ENCODE results near the gene AGBL1.
A peak's percentile ranks its signal among the peaks of the same experiment; 100 is the strongest.
"Not testable (repeated sequence)": the region's sequence is repeated elsewhere in the genome, so short reads cannot be mapped to it uniquely, and the experiment has no call there.

Gene AGBL1

DNA sequence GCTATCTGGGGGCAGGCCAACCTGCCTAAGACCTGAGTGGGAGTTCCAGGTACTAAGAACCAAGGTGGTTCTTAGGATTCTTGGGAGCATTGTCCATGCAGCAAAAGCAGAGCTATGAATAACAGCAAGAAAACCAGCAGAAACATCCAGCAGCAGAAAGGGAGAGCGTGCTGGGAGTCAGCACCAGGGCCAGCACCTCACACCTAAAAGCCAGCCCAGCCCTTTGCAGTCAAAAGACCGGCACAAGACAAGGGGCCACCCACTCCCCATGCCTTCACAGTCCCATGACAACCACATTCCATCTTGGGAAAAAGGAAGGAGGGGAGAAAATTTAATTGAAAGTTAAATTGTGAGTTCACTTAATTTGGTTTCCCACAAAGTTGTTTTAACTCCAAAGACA lies 364.9 kb downstream of the AGBL1 start:
- Histone ChIP-seq H3K4me1 (peaks cover 0 to 14% (median 0%) of the 10 kb centered on the region in 10 experiments; a peak in 3 of 20 replicates), H3K4me3 (no peak overlapping the region), H3K9me3 (replicated peaks in 1 of 11) (no peaks in the 10 kb centered on the region), H3K36me3 (no peaks in the 10 kb centered on the region), H3K27ac (no peak overlapping the region), H4K20me1 (no peaks in the 10 kb centered on the region), H3K4me2 (no peak overlapping the region), H3K9ac (no peak overlapping the region), H3K27me3 (no peaks in the 10 kb centered on the region)
- TF ChIP-seq Cebpa-rat (IDR thresholded peaks at IDR 0.05), result no peak

DNA sequence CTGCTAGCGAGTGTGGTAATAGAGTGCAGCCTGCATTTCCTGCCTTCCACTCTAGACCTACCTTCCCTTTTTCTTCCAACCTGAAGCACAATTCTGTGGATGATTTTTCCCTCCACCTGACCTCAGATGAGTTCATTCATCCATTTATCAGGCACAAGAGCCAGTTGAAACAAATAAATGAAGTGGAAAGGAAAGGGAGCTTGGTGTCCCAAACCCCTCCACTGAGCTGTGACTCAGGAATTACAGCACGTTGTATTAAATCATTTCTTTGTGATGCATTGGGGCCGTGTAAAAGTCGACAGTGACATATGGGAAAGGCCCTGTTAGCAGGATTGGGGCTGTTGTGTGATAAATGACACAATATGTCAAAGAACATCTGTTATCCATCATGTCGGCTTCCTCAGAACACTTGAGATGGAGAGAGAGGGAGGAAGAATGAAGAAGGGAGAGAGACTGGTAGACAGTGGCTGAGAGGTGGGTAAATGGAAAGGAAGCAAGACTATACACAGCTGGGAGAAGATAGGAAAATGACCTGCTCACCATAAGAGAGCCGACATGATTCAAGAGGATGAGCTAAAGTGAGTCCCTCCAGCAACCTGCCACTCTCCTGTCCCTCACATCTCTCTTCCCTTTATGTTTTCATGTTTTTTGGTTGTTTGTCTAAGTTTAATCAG lies 366.0 kb downstream of the AGBL1 start:
- no peaks in the 10 kb centered on the region for H3K36me3 ChIP-seq
- H3K27me3 ChIP-seq, result no peaks in the 10 kb centered on the region
- H3K4me1 ChIP-seq, result peaks cover 0 to 14% (median 0%) of the 10 kb centered on the region in 10 experiments; a peak in 3 of 20 replicates
- no peak for TF ChIP-seq Cebpa-rat (IDR thresholded peaks at IDR 0.05)
- no peak overlapping the region for H3K4me3 ChIP-seq
- no peaks in the 10 kb centered on the region for H3K9me3 ChIP-seq (replicated peaks in 1 of 11)
- no peak overlapping the region for H3K27ac ChIP-seq
- H3K9ac ChIP-seq, result no peak overlapping the region
- H4K20me1 ChIP-seq, result no peaks in the 10 kb centered on the region
- H3K4me2 ChIP-seq, result peak overlapping the region in 2 of 11 experiments; percentile 15 to 59; a peak in 4 of 22 replicates

DNA sequence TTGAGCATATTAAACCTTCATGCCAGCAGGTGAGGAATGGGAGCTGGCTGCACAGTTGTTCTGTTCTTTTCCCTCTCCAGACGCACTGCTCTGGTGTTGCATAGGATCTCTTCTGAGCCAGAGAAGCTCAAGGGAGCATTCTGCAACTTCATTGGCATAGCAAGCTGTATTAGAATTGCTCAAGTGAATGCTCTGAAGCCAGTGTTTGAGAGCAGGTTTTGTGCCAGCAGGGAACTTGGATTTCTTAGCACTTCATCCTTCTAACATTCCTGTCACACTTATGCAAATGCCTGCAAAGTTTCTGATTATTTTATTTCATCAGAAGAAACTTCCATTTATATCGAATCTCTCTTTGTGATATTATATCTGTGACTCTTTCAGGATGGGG lies 366.6 kb downstream of the AGBL1 start:
- no peaks in the 10 kb centered on the region for H4K20me1 ChIP-seq

DNA sequence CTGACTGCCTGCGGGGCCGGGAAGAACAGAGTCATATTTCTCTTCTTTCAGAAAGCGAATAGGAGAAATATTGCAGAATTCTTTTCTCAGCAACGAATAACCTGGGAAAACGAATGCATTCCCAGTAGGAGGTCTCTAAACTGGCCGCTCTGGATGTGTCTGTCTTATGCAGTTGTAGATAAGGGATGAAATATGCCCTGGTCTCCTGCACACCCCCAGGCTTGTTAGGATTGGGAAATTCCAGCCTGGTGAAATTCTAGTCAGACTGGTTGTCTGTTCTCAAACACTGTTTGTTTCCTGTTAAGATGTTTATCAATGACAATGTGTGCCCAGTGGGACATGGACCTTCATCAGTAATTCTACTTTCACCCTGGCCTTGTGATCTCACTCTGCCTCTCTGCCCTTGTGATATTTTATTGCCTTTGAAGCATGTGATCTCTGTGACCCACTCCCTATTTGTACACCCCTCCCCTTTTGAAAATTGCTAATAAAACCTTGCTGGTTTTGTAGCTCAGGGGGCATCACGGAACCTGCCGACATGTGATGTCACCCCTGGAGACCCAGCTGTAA lies 385.9 kb downstream of the AGBL1 start:
- not testable (repeated sequence) for H4K20me1 ChIP-seq, H3K9ac ChIP-seq, H3K27ac ChIP-seq, H3K36me3 ChIP-seq, H3K4me2 ChIP-seq, H3K4me1 ChIP-seq, H3K4me3 ChIP-seq, H3K27me3 ChIP-seq
- H3K9me3 ChIP-seq (replicated peaks in 1 of 11), result peaks cover 23 to 38% (median 31%) of the 10 kb centered on the region in 11 experiments

More for the DNA sequence above, 366.6 kb downstream of the AGBL1 start:
- peak overlapping the region in 1 of 11 experiments; percentile 59; a peak in 1 of 22 replicates for H3K4me2 ChIP-seq
- H3K27ac ChIP-seq, result no peak overlapping the region
- H3K4me1 ChIP-seq, result peaks cover 0 to 14% (median 0%) of the 10 kb centered on the region in 10 experiments; a peak in 3 of 20 replicates
- no peaks in the 10 kb centered on the region; a peak in 1 of 22 replicates for H3K9me3 ChIP-seq (replicated peaks in 1 of 11)
- no peaks in the 10 kb centered on the region for H3K27me3 ChIP-seq
- H3K9ac ChIP-seq, result no peak overlapping the region
- TF ChIP-seq Cebpa-rat (IDR thresholded peaks at IDR 0.05), result no peak
- no peak overlapping the region for H3K4me3 ChIP-seq
- no peaks in the 10 kb centered on the region for H3K36me3 ChIP-seq

DNA sequence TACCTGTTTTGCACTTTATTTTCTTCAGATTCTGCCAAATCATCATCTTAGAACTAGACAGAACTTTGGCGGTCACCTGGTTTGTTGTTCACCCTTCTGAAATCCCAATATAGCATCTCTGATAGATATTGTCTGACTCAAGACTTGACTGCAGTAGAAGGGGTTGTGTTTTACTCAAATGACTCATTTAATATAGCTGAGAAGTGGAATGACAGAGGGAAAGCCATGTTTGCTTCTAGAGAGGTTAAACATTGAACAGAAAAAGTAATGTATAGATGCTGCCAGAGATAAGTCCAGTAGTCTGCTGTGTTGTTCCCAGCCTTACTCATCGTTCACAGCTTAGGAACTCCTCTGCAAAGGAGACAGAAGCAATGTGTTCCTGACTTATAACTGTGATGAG lies 402.0 kb downstream of the AGBL1 start:
- TF ChIP-seq Cebpa-rat (IDR thresholded peaks at IDR 0.05), result no peak
- no peaks in the 10 kb centered on the region for H3K27me3 ChIP-seq
- H3K4me1 ChIP-seq, result no peaks in the 10 kb centered on the region
- H3K9me3 ChIP-seq (replicated peaks in 1 of 11), result no peaks in the 10 kb centered on the region
- no peaks in the 10 kb centered on the region for H4K20me1 ChIP-seq
- no peaks in the 10 kb centered on the region for H3K36me3 ChIP-seq
- no peak overlapping the region for H3K4me2 ChIP-seq
- no peak overlapping the region for H3K9ac ChIP-seq
- H3K4me3 ChIP-seq, result no peak overlapping the region
- H3K27ac ChIP-seq, result no peak overlapping the region

DNA sequence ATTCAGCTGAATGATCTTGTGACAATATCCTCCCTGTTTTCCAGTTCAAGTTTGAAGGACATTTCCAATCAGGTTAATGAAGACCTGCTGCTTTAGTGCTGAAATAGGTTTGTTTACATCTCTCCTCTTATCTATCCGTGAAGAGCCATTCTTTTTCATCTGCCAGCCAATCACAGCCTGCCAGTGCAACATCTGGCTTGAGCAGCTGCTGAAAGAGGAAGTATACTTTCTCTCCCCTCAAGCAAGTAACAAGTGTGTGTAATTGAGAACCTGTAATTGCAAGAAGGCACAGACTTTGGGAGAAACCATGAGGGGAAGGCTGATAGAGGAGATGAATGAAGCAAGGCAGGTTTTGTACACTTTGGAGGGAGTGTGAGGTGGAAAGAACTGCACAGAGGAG lies 404.3 kb downstream of the AGBL1 start:
- Histone ChIP-seq H3K4me1 (no peaks in the 10 kb centered on the region), H4K20me1 (no peaks in the 10 kb centered on the region), H3K27ac (no peak overlapping the region), H3K4me2 (no peak overlapping the region), H3K9ac (no peak overlapping the region), H3K27me3 (no peaks in the 10 kb centered on the region), H3K4me3 (no peak overlapping the region), H3K36me3 (no peaks in the 10 kb centered on the region), H3K9me3 (replicated peaks in 1 of 11) (no peaks in the 10 kb centered on the region)
- TF ChIP-seq Cebpa-rat (IDR thresholded peaks at IDR 0.05), result no peak

DNA sequence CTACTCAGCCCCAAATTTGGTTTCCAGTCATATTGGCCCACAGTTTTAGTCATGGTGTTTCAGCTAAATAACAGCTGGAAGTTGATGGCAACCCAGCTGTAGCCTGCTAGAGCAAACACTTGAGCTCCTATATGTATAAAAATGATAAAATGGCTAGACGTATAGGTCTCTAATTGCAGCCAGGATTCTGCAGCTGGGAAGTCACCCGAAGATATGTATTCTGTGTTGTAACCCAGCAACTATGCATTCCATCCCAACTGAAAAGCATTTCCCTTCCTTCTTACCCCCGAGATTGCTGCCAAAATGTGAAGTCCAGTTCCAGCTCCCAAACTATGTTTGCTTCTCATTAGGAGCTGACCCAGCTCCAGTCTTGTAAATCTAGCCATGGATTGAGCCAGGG lies 408.4 kb downstream of the AGBL1 start:
- Histone ChIP-seq H3K4me3 (no peak overlapping the region), H3K27me3 (no peaks in the 10 kb centered on the region), H3K9ac (no peak overlapping the region), H3K27ac (no peak overlapping the region), H3K36me3 (no peaks in the 10 kb centered on the region), H3K4me2 (no peak overlapping the region), H4K20me1 (no peaks in the 10 kb centered on the region), H3K9me3 (replicated peaks in 1 of 11) (no peaks in the 10 kb centered on the region), H3K4me1 (no peaks in the 10 kb centered on the region)
- TF ChIP-seq Cebpa-rat (IDR thresholded peaks at IDR 0.05), result no peak

DNA sequence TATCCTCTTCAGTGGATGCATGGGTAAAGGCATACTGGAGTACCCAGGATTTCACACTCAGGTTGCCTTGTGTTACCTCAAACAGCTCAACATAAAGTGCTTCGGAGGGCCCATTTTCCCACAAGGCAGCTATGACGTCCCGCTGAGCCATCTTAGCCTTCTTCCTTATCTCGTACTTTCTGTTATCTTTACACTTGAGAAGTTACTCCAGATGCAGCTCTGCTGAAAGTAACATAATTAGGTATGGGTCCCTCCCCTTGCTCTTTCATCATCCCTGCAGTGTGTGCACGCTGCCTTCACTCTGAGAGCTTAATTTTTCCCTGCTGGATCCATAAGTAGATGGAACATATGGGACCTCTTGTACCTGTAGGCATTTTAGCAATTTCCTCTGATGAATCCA lies 410.3 kb downstream of the AGBL1 start:
- Histone ChIP-seq H3K27ac (no peak overlapping the region), H3K4me3 (no peak overlapping the region), H3K36me3 (no peaks in the 10 kb centered on the region), H3K4me2 (no peak overlapping the region), H4K20me1 (no peaks in the 10 kb centered on the region), H3K9me3 (replicated peaks in 1 of 11) (no peaks in the 10 kb centered on the region), H3K9ac (no peak overlapping the region), H3K27me3 (no peaks in the 10 kb centered on the region), H3K4me1 (no peaks in the 10 kb centered on the region)
- TF ChIP-seq Cebpa-rat (IDR thresholded peaks at IDR 0.05), result no peak

DNA sequence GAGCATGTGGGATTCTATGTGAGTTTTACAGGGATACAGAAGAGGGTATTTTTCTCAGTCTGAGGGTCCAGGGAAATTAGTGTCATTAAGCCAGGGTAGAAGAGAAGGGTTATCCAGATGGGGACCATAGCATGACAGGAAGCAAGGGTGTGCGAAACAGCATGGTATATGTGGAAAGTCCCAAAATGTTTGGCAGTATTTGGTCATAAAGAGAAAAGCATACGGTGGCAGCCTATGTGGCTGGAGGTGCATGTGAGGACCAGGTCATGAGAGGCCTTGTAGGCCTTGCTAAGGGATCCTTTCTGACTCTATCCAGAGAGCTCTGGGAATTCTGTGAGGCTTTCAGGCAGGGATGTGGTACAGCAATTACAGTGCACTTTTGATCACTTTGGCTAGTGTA lies 411.4 kb downstream of the AGBL1 start:
- Histone ChIP-seq H3K27me3 (no peaks in the 10 kb centered on the region), H3K4me1 (no peaks in the 10 kb centered on the region), H4K20me1 (no peaks in the 10 kb centered on the region), H3K9ac (no peak overlapping the region), H3K4me2 (no peak overlapping the region), H3K36me3 (no peaks in the 10 kb centered on the region), H3K9me3 (replicated peaks in 1 of 11) (no peaks in the 10 kb centered on the region), H3K27ac (no peak overlapping the region), H3K4me3 (no peak overlapping the region)
- TF ChIP-seq Cebpa-rat (IDR thresholded peaks at IDR 0.05), result no peak

DNA sequence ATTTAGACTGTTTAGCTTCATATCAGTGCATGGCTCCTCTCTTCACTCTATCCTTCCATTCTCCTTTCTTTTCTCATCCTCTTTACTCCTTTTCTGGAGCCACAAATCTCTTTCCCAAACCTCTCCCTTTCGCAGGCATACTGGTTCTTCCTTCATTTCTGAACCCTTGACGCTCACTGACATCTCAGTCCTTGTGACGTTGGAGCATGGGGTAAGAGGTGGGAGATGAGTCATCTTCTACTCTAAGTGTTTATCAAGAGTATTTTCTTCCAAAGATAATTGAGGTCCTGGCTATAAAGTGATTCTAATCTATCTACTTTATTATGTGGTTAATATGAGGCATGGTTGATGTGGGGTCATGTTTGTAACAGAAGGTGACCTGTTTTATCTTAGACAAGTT lies 414.2 kb downstream of the AGBL1 start:
- H3K36me3 ChIP-seq, result no peaks in the 10 kb centered on the region
- no peaks in the 10 kb centered on the region for H4K20me1 ChIP-seq
- no peak overlapping the region for H3K9ac ChIP-seq
- no peak for TF ChIP-seq Cebpa-rat (IDR thresholded peaks at IDR 0.05)
- H3K27me3 ChIP-seq, result no peaks in the 10 kb centered on the region
- no peaks in the 10 kb centered on the region for H3K9me3 ChIP-seq (replicated peaks in 1 of 11)
- no peak overlapping the region for H3K4me3 ChIP-seq
- H3K4me2 ChIP-seq, result no peak overlapping the region
- no peaks in the 10 kb centered on the region for H3K4me1 ChIP-seq
- H3K27ac ChIP-seq, result no peak overlapping the region

All from BLaER1 treated with 17β-estradiol and CSF1 and Interleukin-3, amounts not matched to agents 10 nM and 100 nM (cell line).